ENCODE data around the gene IFT43. TPM values are rescaled to one million over a fixed set of nuclear protein-coding genes. Genes with fewer than 3 reads are reported as not detected.

Gene IFT43
- polyA plus RNA-seq, 3 donors, result 10.3 to 12.4 (median 10.5) TPM

GRCh38 chr14:76106188-76106587, 120.6 kb downstream of the IFT43 start:
- Histone ChIP-seq H2AFZ (ENCODE audit: insufficient read depth, low read depth, low read length, poor library complexity, severe bottlenecking) (no peak overlapping the region), H3K4me1 (ENCODE audit: control insufficient read depth in 1 of 2, insufficient read depth in 2 of 2, low read length in 2 of 2) (no peaks in the 10 kb centered on the region), H3K4me3 (replicated peaks in 1 of 3; ENCODE audit: low read depth in 2 of 3, low read length in 3 of 3) (no peak overlapping the region), H3K27me3 (ENCODE audit: control insufficient read depth in 2 of 2, insufficient read depth in 2 of 2, low read length in 2 of 2) (no peaks in the 10 kb centered on the region), H3K27ac (ENCODE audit: low read depth in 1 of 2, low read length in 2 of 2) (no peak overlapping the region), H3K4me2 (replicated peaks; ENCODE audit: extremely low read depth, low read length, poor library complexity, severe bottlenecking) (no peak overlapping the region), H3K36me3 (replicated peaks in 1 of 2; ENCODE audit: control insufficient read depth in 1 of 2, insufficient read depth in 2 of 2, low read length in 2 of 2) (no peaks in the 10 kb centered on the region), H3K9ac (ENCODE audit: insufficient read depth, low read length, poor library complexity, severe bottlenecking) (no peak overlapping the region), H4K20me1 (ENCODE audit: insufficient read depth, low read length) (no peaks in the 10 kb centered on the region), H3K9me3 (replicated peaks in 1 of 2; ENCODE audit: control insufficient read depth in 1 of 2, insufficient read depth in 1 of 2, low read length in 2 of 2) (no peaks in the 10 kb centered on the region), H3K79me2 (ENCODE audit: insufficient read depth, low read length) (no peaks in the 10 kb centered on the region)
- TF ChIP-seq, protein P1, sequence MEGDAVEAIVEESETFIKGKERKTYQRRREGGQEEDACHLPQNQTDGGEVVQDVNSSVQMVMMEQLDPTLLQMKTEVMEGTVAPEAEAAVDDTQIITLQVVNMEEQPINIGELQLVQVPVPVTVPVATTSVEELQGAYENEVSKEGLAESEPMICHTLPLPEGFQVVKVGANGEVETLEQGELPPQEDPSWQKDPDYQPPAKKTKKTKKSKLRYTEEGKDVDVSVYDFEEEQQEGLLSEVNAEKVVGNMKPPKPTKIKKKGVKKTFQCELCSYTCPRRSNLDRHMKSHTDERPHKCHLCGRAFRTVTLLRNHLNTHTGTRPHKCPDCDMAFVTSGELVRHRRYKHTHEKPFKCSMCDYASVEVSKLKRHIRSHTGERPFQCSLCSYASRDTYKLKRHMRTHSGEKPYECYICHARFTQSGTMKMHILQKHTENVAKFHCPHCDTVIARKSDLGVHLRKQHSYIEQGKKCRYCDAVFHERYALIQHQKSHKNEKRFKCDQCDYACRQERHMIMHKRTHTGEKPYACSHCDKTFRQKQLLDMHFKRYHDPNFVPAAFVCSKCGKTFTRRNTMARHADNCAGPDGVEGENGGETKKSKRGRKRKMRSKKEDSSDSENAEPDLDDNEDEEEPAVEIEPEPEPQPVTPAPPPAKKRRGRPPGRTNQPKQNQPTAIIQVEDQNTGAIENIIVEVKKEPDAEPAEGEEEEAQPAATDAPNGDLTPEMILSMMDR (IDR thresholded peaks at IDR 0.05), result no peak
- WGBS (ENCODE audit: insufficient coverage), result 69% methylated on average over 1 of the region's 2 CpGs
- H3K4me3 Mint-ChIP-seq, result no peak overlapping the region
- DNase-seq, result no peak
- H3K27me3 Mint-ChIP-seq (ENCODE audit: low read depth in 3 of 3), result peaks cover 5 to 13% (median 8%) of the 10 kb centered on the region in 3 donors
- no peak overlapping the region for H3K27ac Mint-ChIP-seq
- H3K4me1 Mint-ChIP-seq, result no peaks in the 10 kb centered on the region
- intact Hi-C loops (cut with micrococcal nuclease), result no loop called here
- H3K36me3 Mint-ChIP-seq, result no peaks in the 10 kb centered on the region
- H3K9me3 Mint-ChIP-seq, result peaks cover 0 to 6% (median 0%) of the 10 kb centered on the region in 7 donors

DNA sequence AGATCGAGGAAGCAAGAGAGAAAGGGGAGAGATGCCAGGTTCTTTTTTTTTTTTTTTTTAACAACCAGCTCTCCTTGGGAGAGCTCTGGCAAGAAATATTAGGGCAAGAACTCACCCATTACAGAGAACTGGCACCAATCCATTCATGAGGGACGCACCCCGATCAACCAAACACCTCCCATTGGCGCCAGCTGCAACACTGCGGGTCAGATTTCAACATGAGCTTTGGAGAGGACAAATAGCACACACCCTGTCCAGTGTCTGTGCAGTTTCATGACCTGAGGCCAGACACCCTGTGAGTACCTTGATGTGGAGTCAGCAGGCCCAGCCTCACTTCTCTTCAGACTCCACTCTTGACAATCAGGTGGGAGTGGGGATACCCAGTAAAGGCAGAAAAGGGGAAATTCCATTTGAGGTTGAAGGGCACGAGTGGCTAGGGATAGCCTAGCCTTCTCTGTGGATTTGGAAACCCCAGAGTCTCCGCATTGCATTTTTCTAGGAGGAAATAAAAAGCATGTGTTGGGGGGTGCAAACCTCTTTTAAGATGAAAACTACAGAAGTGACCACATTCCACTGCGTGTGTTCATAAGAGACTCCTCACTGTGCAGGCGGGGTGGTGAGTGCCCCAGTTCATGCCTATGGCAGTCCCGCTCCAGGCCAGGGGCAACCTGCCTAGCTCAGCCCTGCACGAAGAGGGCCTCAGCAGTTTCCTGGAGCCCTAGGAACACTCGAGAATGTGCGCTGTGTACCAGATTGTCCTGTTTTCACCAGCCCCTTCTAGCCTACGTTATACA, 123.7 kb downstream of the IFT43 start:
- H3K27ac Mint-ChIP-seq, result no peak overlapping the region
- peaks cover 0 to 6% (median 2%) of the 10 kb centered on the region in 7 donors for H3K9me3 Mint-ChIP-seq
- H3K4me3 Mint-ChIP-seq, result no peak overlapping the region

More for the DNA sequence above, 123.7 kb downstream of the IFT43 start:
- no peak overlapping the region for H3K4me2 ChIP-seq (replicated peaks; ENCODE audit: extremely low read depth, low read length, poor library complexity, severe bottlenecking)
- no peak overlapping the region for H2AFZ ChIP-seq (ENCODE audit: insufficient read depth, low read depth, low read length, poor library complexity, severe bottlenecking)
- Mint-ChIP-seq H3K36me3 (no peaks in the 10 kb centered on the region), H3K27me3 (ENCODE audit: low read depth in 3 of 3) (peaks cover 10 to 23% (median 12%) of the 10 kb centered on the region in 3 donors), H3K4me1 (no peaks in the 10 kb centered on the region)
- TF ChIP-seq, protein P1 (IDR thresholded peaks at IDR 0.05), result no peak
- DNase-seq, result no peak
- H3K9ac ChIP-seq (ENCODE audit: insufficient read depth, low read length, poor library complexity, severe bottlenecking), result no peak overlapping the region
- no peaks in the 10 kb centered on the region for H3K4me1 ChIP-seq (ENCODE audit: control insufficient read depth in 1 of 2, insufficient read depth in 2 of 2, low read length in 2 of 2)
- H3K27ac ChIP-seq (ENCODE audit: low read depth in 1 of 2, low read length in 2 of 2), result no peak overlapping the region
- no peaks in the 10 kb centered on the region for H4K20me1 ChIP-seq (ENCODE audit: insufficient read depth, low read length)
- intact Hi-C loops (cut with micrococcal nuclease), result no loop called here
- no peaks in the 10 kb centered on the region for H3K9me3 ChIP-seq (replicated peaks in 1 of 2; ENCODE audit: control insufficient read depth in 1 of 2, insufficient read depth in 1 of 2, low read length in 2 of 2)
- H3K36me3 ChIP-seq (replicated peaks in 1 of 2; ENCODE audit: control insufficient read depth in 1 of 2, insufficient read depth in 2 of 2, low read length in 2 of 2), result no peaks in the 10 kb centered on the region
- 88% methylated on average over 9 of the region's 14 CpGs for WGBS (ENCODE audit: insufficient coverage)
- no peaks in the 10 kb centered on the region for H3K79me2 ChIP-seq (ENCODE audit: insufficient read depth, low read length)
- no peak overlapping the region for H3K4me3 ChIP-seq (replicated peaks in 1 of 3; ENCODE audit: low read depth in 2 of 3, low read length in 3 of 3)
- H3K27me3 ChIP-seq (ENCODE audit: control insufficient read depth in 2 of 2, insufficient read depth in 2 of 2, low read length in 2 of 2), result no peaks in the 10 kb centered on the region
